ENCODE data around the gene IL2RA.

DNA sequence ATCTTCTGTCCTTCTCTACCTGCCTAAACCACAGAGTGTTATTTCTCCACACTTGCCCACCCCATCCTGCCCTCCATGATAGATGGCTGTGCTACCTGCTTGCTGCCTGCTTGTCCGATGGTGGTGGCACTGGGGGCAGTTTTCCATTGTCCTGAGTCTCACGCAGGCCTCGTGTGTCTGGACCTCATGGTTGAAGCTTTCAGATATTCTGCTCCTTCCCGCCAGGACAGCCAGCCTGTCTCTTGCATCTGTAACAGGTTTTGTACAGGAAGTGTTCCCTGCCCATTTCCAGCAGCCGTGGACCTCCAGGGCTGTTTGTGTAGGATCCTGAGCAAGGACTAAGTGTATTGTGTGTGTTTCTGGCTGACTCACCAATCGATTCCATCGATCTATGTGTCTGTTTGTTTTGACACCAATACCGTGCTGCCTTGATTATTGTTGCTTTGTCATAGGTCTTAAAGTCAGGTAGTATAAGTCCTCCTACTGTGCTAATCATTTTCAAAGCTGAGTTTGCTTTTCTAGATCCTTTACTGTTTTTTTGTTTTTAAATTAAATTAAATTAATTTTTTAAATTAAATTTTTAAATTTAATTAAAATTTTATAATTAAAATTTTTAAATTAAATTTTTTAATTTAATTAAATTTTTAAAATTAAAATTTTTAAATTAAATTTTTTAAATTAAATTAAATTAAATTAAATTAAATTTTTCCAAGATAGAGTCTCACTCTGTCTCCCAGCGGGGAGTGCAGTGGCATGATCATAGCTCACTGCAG lies 93.3 kb downstream of the IL2RA start:
- no peak for TF ChIP-seq CTCF (IDR thresholded peaks at IDR 0.05)
- TF ChIP-seq POLR2A (IDR thresholded peaks at IDR 0.05): no peak

All from breast epithelium (tissue), 3 donors.